OCI-LY3 (cell line): ENCODE results near the gene CLCN2.

Experiments
- CTCF ChIP-seq: fragments of 200-600, 300-600 bp; sonication (generic); IDR thresholded peaks from 2 replicates; pipeline ENCODE4 v1.5.1; 2014; ENCODE audit warnings: antibody characterized with exemption, low read length, low read depth
- EZH2phosphoT487 ChIP-seq: fragments of 200-600 bp; shearing (Covaris generic); IDR thresholded peaks from 2 replicates; pipeline ENCODE4 v1.6.1; 2018; ENCODE audit warnings: antibody characterized with exemption, mixed run types, low read depth

GRCh38 chr3:184409331-184409926, 48.0 kb upstream of the CLCN2 start:
- no peak for TF ChIP-seq CTCF
- TF ChIP-seq EZH2phosphoT487, result no peak
